Right lobe of liver (tissue), 4 donors: ENCODE data around the gene AK9.
"Not testable (repeated sequence)": the region's sequence is repeated elsewhere in the genome, so short reads cannot be mapped to it uniquely, and the experiment has no call there.

Source experiments
- CTCF ChIP-seq, 4 donors: fragments of 200-600 bp in 3 of 4; fragments of 450-650 bp in 1 of 4; IDR thresholded peaks; one replicate each; pipeline versions ENCODE4 v1.5.1 to v1.8.0; 2016 to 2022; ENCODE audit warnings: antibody characterized with exemption in 4 of 4, mild to moderate bottlenecking in 2 of 4
- POLR2A ChIP-seq: fragments of 450-650 bp; IDR thresholded peaks from one replicate; pipeline ENCODE4 v1.6.1; 2017; ENCODE audit warnings: antibody characterized with exemption, mild to moderate bottlenecking
- donor health status: DM: no; HTN: no; CAD: no.
- donor health status: DM: no; HTN: no; CAD: no.
- donor health status: DM: no; HTN: yes; CAD: no.

DNA sequence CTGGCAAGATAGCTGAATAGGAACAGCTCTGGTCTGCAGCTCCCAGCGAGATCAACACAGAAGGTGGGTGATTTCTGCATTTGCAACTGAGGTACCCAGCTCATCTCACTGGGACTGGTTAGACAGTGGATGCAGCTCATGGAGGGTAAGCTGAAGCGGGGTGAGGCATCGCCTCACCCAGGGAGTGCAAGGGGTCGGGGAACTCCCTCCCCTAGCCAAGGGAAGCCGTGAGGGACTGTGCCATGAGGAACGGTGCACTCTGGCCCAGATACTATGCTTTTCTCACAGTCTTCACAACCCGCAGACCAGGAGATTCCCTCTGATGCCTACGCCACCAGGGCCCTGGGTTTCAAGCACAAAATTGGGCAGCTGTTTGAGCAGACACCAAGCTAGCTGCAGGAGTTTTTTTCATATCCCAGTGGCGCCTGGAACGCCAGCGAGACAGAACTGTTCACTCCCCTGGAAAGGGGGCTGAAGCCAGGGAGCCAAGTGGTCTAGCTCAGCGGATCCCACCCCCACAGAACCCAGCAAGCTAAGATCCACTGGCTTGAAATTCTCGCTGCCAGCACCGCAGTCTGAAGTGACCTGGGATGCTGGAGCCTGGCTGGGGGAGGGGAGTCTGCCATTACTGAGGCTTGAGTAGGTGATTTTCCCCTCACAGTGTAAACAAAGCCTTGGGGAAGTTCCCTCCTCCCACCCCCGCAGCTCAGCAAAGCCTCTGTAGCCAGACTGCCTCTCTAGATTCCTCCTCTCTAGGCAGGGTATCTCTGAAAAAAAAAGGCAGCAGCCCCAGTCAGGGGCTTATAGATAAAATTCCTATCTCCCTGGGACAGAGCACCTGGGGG, 12.1 kb downstream of the AK9 start:
- not testable (repeated sequence) for TF ChIP-seq CTCF (IDR thresholded peaks at IDR 0.05); POLR2A
